ENCODE results near the gene UCP2.
A peak's percentile ranks its signal among the peaks of the same experiment; 100 is the strongest.

The UCP2 gene

DNA sequence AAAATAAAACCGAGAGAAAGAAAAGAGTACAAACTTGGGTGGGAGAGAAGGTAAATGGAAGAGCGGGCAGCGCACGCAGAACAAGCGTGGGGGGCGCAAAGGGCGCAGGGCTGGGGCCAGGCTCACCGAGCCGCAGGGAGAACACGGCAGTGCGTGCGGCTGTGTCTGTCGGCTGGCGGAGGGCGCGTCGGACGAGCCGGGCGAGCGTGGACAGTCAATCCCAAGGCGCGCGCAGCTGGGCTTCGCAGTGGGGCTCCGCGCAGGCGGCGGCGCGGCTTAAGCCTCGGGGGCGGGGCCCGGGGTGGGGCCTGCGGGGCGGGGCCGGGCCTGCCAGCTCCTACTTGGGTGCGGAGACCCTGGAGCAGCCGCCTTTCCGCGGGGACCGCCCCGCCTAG lies at the start of gene UCP2:
Gene UCP2, minus strand, starts transcription at position 249 of the 395 bp plus-strand sequence. CDS start 4,465 bp downstream, outside the sequence.
- Mint-ChIP-seq H3K27me3 (ENCODE audit: low read depth) (peaks cover 7% of the 10 kb centered on the region), H3K27ac (peak within 1 kb of the TSS; percentile 70 to 95 (median 94)), H3K36me3 (ENCODE audit: low read depth) (peaks cover 3% of the 10 kb centered on the region), H3K4me3 (peak within 1 kb of the TSS; percentile 91 to 97 (median 94)), H3K9me3 (no peaks in the 10 kb centered on the region), H3K4me1 (peaks cover 40% of the 10 kb centered on the region)
- TF ChIP-seq, protein P1, sequence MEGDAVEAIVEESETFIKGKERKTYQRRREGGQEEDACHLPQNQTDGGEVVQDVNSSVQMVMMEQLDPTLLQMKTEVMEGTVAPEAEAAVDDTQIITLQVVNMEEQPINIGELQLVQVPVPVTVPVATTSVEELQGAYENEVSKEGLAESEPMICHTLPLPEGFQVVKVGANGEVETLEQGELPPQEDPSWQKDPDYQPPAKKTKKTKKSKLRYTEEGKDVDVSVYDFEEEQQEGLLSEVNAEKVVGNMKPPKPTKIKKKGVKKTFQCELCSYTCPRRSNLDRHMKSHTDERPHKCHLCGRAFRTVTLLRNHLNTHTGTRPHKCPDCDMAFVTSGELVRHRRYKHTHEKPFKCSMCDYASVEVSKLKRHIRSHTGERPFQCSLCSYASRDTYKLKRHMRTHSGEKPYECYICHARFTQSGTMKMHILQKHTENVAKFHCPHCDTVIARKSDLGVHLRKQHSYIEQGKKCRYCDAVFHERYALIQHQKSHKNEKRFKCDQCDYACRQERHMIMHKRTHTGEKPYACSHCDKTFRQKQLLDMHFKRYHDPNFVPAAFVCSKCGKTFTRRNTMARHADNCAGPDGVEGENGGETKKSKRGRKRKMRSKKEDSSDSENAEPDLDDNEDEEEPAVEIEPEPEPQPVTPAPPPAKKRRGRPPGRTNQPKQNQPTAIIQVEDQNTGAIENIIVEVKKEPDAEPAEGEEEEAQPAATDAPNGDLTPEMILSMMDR (IDR thresholded peaks at IDR 0.05; ENCODE audit: unreplicated experiment in 3 of 3), result no peak

GRCh38 chr11:74030723-74031676 lies 48.4 kb upstream of the UCP2 start:
- Mint-ChIP-seq H3K9me3 (no peaks in the 10 kb centered on the region), H3K27ac (no peak overlapping the region), H3K36me3 (ENCODE audit: low read depth) (peaks cover 36% of the 10 kb centered on the region), H3K4me3 (no peak overlapping the region), H3K27me3 (ENCODE audit: low read depth) (no peaks in the 10 kb centered on the region), H3K4me1 (no peaks in the 10 kb centered on the region)
- TF ChIP-seq, protein P1 (IDR thresholded peaks at IDR 0.05; ENCODE audit: unreplicated experiment in 3 of 3), result no peak

GRCh38 chr11:74025467-74026166 lies 43.0 kb upstream of the UCP2 start:
- Mint-ChIP-seq H3K9me3 (no peaks in the 10 kb centered on the region), H3K4me1 (no peaks in the 10 kb centered on the region), H3K27ac (no peak overlapping the region), H3K4me3 (no peak overlapping the region), H3K27me3 (ENCODE audit: low read depth) (no peaks in the 10 kb centered on the region), H3K36me3 (ENCODE audit: low read depth) (peaks cover 27% of the 10 kb centered on the region)
- TF ChIP-seq, protein P1 (IDR thresholded peaks at IDR 0.05; ENCODE audit: unreplicated experiment in 3 of 3), result no peak

- H3K36me3 Mint-ChIP-seq (ENCODE audit: low read depth), result peaks cover 25% of the 10 kb centered on the region
- TF ChIP-seq, protein P1 (IDR thresholded peaks at IDR 0.05; ENCODE audit: unreplicated experiment in 3 of 3), result no peak
- H3K27me3 Mint-ChIP-seq (ENCODE audit: low read depth), result no peaks in the 10 kb centered on the region
- no peak overlapping the region for H3K27ac Mint-ChIP-seq
- H3K9me3 Mint-ChIP-seq, result no peaks in the 10 kb centered on the region
- H3K4me1 Mint-ChIP-seq, result no peaks in the 10 kb centered on the region
- H3K4me3 Mint-ChIP-seq, result no peak overlapping the region
Measured at GRCh38 chr11:74024261-74025029, 41.8 kb upstream of the UCP2 start.

- H3K4me3 Mint-ChIP-seq, result no peak overlapping the region
- TF ChIP-seq, protein P1 (IDR thresholded peaks at IDR 0.05; ENCODE audit: unreplicated experiment in 3 of 3), result no peak
- H3K27me3 Mint-ChIP-seq (ENCODE audit: low read depth), result no peaks in the 10 kb centered on the region
- no peaks in the 10 kb centered on the region for H3K4me1 Mint-ChIP-seq
- H3K9me3 Mint-ChIP-seq, result no peaks in the 10 kb centered on the region
- no peak overlapping the region for H3K27ac Mint-ChIP-seq
- H3K36me3 Mint-ChIP-seq (ENCODE audit: low read depth), result peaks cover 17% of the 10 kb centered on the region
Measured at GRCh38 chr11:74023276-74023675, 40.6 kb upstream of the UCP2 start.
